LNCaP clone FGC (cell line): ENCODE data around the gene DUSP22.
A peak's percentile ranks its signal among the peaks of the same experiment; 100 is the strongest.

ENCODE experiments used
- DNase-seq: peaks from one replicate; pipeline ENCODE4 v3.0.0-alpha.2; 2011; ENCODE audit warnings: low read depth
- H3K4me3 ChIP-seq: 2 replicates; pipeline ENCODE4 v1.5.1; 2011; ENCODE audit warnings: mild to moderate bottlenecking, low read depth, low read length, control low read depth
- TF ChIP-seq, protein P1 (sequence below): IDR thresholded peaks from 2 replicates; pipeline ENCODE4 v1.5.1; 2012; ENCODE audit warnings: mild to moderate bottlenecking; ENCODE audit not compliant: control insufficient read depth, insufficient read depth; ENCODE audit errors: extremely low read depth

The DUSP22 gene

DNA sequence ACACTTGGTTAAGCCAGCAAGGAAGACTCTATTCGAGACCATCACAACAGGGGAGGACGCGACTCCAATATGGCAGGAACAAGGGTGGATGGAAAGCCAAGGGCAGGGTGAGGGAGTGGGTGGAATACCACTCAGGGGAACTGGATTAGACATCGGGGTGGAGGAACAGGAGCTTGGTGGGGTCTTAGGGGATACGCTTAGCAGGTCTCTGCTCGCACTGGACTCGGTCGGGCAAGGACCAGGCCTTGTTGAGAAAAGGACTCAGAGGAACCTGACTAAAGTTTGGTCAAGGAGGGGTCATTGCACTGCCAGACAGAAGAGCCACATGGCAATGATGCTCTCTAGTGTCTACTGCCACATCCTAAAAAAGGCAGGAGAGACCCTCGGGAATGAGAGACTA lies 10.5 kb downstream of the DUSP22 start:
- TF ChIP-seq, protein P1, sequence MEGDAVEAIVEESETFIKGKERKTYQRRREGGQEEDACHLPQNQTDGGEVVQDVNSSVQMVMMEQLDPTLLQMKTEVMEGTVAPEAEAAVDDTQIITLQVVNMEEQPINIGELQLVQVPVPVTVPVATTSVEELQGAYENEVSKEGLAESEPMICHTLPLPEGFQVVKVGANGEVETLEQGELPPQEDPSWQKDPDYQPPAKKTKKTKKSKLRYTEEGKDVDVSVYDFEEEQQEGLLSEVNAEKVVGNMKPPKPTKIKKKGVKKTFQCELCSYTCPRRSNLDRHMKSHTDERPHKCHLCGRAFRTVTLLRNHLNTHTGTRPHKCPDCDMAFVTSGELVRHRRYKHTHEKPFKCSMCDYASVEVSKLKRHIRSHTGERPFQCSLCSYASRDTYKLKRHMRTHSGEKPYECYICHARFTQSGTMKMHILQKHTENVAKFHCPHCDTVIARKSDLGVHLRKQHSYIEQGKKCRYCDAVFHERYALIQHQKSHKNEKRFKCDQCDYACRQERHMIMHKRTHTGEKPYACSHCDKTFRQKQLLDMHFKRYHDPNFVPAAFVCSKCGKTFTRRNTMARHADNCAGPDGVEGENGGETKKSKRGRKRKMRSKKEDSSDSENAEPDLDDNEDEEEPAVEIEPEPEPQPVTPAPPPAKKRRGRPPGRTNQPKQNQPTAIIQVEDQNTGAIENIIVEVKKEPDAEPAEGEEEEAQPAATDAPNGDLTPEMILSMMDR: no peak
- H3K4me3 ChIP-seq: no peak overlapping the region
- no peak for DNase-seq

DNA sequence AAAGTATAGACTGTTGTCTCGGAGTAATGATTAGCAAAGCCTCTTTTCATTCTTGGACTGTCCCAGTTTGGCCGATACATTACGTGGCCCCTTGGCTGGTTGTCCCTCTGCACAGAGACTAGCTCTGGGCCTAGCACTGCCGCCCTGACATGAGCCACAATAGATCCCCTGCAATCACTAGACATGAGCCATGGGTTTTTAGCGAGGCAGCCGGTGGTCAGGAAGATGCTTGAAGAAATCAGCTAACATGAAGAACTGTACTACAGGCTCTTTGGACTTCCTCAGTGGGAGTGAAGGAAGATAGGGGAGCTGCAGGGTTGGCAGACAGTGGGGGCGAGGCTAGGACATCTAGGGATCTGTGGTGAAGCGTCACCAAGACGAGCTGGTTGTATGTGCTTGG lies 11.0 kb downstream of the DUSP22 start:
- TF ChIP-seq, protein P1: no peak
- H3K4me3 ChIP-seq: no peak overlapping the region
- no peak for DNase-seq

DNA sequence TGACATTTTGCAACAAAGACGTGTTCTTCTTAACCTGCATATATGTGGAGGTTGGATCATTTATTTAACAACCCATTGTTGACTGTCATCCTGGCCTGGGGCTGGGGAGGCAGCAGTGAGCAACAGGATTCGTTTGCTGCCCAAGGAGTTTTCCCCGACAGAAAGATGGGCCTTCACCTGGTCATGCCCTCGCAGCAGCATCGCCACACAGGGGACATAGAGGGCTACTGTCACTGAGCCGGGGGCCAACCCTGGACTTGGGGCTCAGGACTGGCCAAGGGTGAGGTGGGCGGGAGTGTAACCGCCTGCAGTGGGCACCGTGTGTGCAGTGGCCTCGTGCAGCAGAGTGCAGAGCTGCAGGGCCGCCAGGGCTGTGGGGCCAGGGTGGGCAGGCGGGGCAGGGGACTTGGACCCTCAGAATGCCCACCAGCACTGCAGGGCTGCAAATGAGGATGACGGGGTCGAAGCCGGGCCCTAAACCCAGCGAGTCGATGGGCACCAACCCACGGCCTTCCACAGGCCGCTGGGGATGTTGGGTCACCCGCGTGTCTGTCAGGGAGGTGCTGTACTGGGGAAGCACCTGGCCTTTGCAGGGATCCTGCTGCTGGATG lies 11.8 kb downstream of the DUSP22 start:
- H3K4me3 ChIP-seq: no peak overlapping the region
- no peak for DNase-seq
- TF ChIP-seq, protein P1: peak; percentile 24

DNA sequence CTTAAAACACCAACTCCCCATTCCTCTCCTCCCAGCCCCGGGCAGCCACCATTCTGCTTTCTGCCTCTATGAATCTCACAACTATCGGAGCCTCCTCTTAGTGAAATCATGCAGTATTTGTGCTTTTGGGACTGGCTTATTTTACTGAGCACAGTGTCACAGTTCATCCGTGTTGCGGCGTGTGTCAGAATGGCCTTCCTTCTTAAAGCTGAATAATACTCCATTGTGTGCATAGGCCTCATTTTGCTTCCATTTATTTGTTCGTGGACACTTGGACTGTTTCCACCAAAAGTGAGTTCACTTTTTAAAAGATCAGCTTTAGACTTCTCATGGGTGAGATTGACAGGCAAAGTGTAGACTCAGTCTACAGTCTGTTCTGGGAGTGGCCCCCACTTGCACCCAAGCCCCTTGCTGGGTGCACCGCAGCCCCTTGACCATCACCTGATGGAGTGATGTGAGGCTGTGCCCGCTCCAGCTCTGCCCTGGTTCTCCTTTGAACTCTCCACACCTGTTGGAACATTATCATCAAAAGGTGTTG lies 12.6 kb downstream of the DUSP22 start:
- H3K4me3 ChIP-seq: no peak overlapping the region

DNA sequence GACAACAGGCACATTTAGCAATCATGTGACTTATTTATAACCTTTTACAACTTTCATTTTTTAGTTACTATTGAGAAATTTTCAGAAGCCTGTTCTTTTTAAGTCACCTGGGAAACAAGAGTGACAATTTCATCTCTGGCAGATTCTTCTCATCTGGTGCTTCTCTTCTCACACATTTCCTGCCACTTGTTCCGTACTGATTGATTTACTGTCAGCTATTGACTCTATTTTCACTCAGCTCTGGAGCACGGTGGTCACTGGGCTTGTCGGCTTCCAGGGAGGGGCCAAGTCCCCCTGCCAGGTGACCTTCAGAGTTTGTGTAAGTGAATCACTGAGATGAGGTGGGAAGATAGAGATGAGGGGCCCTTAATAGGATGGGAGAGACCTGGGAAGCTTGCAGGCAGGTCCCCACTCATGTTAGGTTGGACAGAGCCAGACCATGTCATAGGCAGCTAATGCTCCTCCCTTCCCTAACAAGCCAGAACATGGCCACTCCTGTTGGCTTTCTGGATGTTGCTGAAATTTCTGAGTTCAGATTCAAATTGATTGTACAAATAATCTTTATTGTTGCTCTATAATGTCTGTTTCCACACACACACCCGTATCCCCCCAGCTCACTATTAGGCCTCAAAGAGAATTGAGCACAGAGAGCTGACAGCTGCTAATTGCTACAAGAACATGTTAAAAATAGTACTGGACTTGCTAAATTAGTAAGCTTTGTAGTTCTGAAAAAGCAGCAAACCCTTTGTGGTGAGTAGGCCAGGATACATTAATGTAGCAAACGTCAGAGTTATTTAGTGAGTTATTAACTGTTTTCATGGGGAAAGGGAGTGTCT lies 13.3 kb downstream of the DUSP22 start:
- no peak overlapping the region for H3K4me3 ChIP-seq
- TF ChIP-seq, protein P1: no peak
- no peak for DNase-seq

More for the DNA sequence above, 12.6 kb downstream of the DUSP22 start:
- no peak for DNase-seq
- TF ChIP-seq, protein P1: no peak

DNA sequence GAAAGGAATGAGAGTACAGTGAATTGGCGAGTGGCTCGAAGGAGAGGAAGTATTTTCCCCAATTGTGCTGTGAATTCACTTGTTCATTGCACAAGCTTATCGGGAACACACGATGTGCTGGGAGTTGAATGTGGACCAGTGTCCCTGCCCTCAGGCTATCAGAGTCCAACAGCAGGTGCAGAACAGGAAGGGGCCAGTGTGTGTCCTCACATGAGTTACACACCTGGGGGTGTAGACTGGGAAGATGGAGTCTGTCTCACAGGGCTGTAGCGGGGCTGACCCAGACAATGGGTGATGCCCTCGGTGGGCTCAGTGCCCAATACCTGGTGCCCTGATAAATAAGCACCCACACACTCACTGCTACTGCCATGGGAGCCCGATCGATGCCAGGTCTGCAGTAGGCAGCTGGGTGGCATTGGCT lies 14.4 kb downstream of the DUSP22 start:
- no peak for DNase-seq
- TF ChIP-seq, protein P1: no peak
- H3K4me3 ChIP-seq: no peak overlapping the region
